ENCODE results near the gene GLRX.

GRCh38 chr5:95859661-95860060 lies 37.1 kb upstream of the GLRX start:
- TF ChIP-seq, protein P1, sequence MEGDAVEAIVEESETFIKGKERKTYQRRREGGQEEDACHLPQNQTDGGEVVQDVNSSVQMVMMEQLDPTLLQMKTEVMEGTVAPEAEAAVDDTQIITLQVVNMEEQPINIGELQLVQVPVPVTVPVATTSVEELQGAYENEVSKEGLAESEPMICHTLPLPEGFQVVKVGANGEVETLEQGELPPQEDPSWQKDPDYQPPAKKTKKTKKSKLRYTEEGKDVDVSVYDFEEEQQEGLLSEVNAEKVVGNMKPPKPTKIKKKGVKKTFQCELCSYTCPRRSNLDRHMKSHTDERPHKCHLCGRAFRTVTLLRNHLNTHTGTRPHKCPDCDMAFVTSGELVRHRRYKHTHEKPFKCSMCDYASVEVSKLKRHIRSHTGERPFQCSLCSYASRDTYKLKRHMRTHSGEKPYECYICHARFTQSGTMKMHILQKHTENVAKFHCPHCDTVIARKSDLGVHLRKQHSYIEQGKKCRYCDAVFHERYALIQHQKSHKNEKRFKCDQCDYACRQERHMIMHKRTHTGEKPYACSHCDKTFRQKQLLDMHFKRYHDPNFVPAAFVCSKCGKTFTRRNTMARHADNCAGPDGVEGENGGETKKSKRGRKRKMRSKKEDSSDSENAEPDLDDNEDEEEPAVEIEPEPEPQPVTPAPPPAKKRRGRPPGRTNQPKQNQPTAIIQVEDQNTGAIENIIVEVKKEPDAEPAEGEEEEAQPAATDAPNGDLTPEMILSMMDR (IDR thresholded peaks at IDR 0.05) = no peak
- no peak for TF ChIP-seq ZFX (IDR thresholded peaks at IDR 0.05; ENCODE audit: borderline replicate concordance)

All from 22Rv1 (cell line).